Heart left ventricle (tissue), 13 donors: ENCODE results near the gene MYO6.

ENCODE experiments used
- CTCF ChIP-seq, 12 donors: fragments of 200-600 bp; sonication (generic) in 4 of 12; IDR thresholded peaks; one replicate each; pipeline versions ENCODE4 v1.5.0 to v1.8.0; 2018 to 2022; ENCODE audit warnings: antibody characterized with exemption in 12 of 12, mild to moderate bottlenecking in 5 of 12
- POLR2A ChIP-seq, 2 donors: fragments of 450-650 bp; IDR thresholded peaks; one replicate each; pipeline ENCODE4 v1.6.1; 2017; ENCODE audit warnings: antibody characterized with exemption in 2 of 2, mild to moderate bottlenecking in 2 of 2, moderate library complexity in 2 of 2
- donor health status: ischemic (EF 13 %, LVEDD 7.1; RV severe dilation, severe dysfunction).
- donor health status: DM: no; HTN: yes; CAD: no.
- donor health status: DM: no; HTN: no; CAD: no.
- donor health status: ischemic (EF 25% LVEDD 6.9; RV normal size, moderate dysfunction).
- donor health status: ischemic (EF 25% LVEDD 5.7; RV mildly dilated, moderate dysfunction).
- donor health status: ischemic (EF 35%, LVEDD 5.7; RV mildly dilated, moderate dysfunction).
- donor health status: nonischemic (EF 11% LVEDD 7.7; RV severe dilation, severe dysfunction).
- donor health status: DM: yes; HTN: yes; CAD: no.
- donor health status: PGD.
- donor health status: ischemic (EF 29% LVEDD 5.4; RV normal size, mild dysfunction).
- donor health status: nonischemic (EF 23%, LVEDD 6.1; RV moderate dilation, normal function).

DNA sequence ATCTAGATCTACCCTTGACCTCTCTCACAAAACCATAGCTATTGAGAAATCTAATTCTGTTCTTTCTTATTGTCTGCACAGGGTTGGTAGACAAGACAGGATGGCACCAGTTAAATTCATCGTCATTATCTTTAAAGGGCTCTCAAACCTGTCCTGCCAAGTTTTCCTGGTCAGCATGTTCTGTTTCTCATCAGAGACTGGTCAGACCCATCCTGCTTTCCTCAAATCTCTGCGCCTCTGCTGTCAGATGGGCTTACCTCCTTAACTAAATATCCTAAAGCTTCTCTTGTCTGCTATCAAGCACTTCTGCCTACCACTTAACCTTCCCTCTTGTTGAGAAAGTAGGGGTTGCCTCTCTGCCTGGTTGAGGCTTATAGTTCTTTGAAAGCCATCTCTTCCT is 125.2 kb downstream of the MYO6 start:
- TF ChIP-seq CTCF (IDR thresholded peaks at IDR 0.05) (no peak), POLR2A (IDR thresholded peaks at IDR 0.05) (no peak)
